Adrenal gland (tissue), 12 donors: ENCODE data around the gene TMEM201. TPM values are rescaled to one million over a fixed set of nuclear protein-coding genes. Genes with fewer than 3 reads are reported as not detected.

ENCODE experiments used
- DNase-seq, 7 donors: peaks; one replicate each; pipeline ENCODE4 v3.0.0-alpha.2; 2019 to 2020
- H3K27ac ChIP-seq, 5 donors: fragments of 200-600 bp; sonication (generic) in 4 of 5; 1 replicate in 3 of 5; 2 replicates in 2 of 5; pipeline versions ENCODE4 v1.5.1 to v1.8.0; 2016 to 2020; ENCODE audit warnings: mild to moderate bottlenecking in 1 of 5
- H3K27me3 ChIP-seq: fragments of 200-600 bp; 2 replicates; pipeline ENCODE4 v1.8.0; 2021
- H3K36me3 ChIP-seq, 2 donors: fragments of 200-600 bp; replicated peaks in 1 of 2; 1 replicate in 1 of 2; 2 replicates in 1 of 2; pipeline versions ENCODE4 v1.5.1 to v1.8.0; 2018 to 2022
- H3K4me1 ChIP-seq, 2 donors: fragments of 200-600 bp; replicated peaks in 1 of 2; 1 replicate in 1 of 2; 2 replicates in 1 of 2; pipeline versions ENCODE4 v1.5.1 to v1.8.0; 2018 to 2021
- H3K4me3 ChIP-seq, 4 donors: fragments of 200-600 bp; sonication (generic) in 3 of 4; one replicate each; pipeline ENCODE4 v1.5.1; 2016 to 2018
- H3K9me3 ChIP-seq, 3 donors: fragments of 200-600 bp; sonication (generic) in 1 of 3; replicated peaks in 1 of 3; 1 replicate in 2 of 3; 2 replicates in 1 of 3; pipeline versions ENCODE4 v1.5.1 to v1.8.0; 2016 to 2021
- CTCF ChIP-seq, 6 experiments: fragments of 450-650 bp in 4 of 6; fragments of 200-600 bp in 2 of 6; sonication (generic) in 1 of 6; IDR thresholded peaks; 1 replicate in 5 of 6; 2 replicates in 1 of 6; pipeline versions ENCODE4 v1.5.1 to v1.8.0; 2016 to 2021; ENCODE audit warnings: antibody characterized with exemption in 6 of 6, mild to moderate bottlenecking in 2 of 6, moderate library complexity in 1 of 6
- POLR2A ChIP-seq, 2 donors: fragments of 450-650 bp; IDR thresholded peaks; one replicate each; pipeline ENCODE4 v1.6.1; 2017; ENCODE audit warnings: antibody characterized with exemption in 2 of 2, mild to moderate bottlenecking in 2 of 2, moderate library complexity in 1 of 2
- WGBS, 4 donors: extraction: QIAGEN DNeasy Blood & Tissue Kit in 2 of 4; methylation state at CpG; one replicate each; pipeline versions ENCODE4 v1.1.5 to v1.1.7; 2013 to 2017; 5-methylcytosine and 5-hydroxymethylcytosine counted together
- intact Hi-C, 2 donors: fragments of 100-400 bp; cut with DNase I; formaldehyde crosslinking; loops; one replicate each; pipeline versions ENCODE4 v1.14.1 to v1.15.0; 2022 to 2023
- polyA plus RNA-seq, 3 donors: library from polyadenylated mRNA; stranded (reverse); fragments of 200-250 nt in 2 of 3; fragments of 350-450 nt in 1 of 3; fragmentation: Illumina TruSeq in 1 of 3; extraction: RNeasy Lipid Tissue Mini Kit (QIAGEN cat#74804) in 1 of 3; gene quantifications; one replicate each; pipeline ENCODE4 v1.2.3, GENCODE V29; 2013 to 2014
- total RNA-seq, 9 donors: library from RNA; depleted of rRNA in 4 of 9; stranded (reverse); fragments of >200 nt in 4 of 9; fragments of 120-200 nt in 1 of 9; fragmentation: NEBNext Ultra II Directional in 1 of 9; extraction: Animal tissue kit (Norgen Biotek cat#: 25700) in 1 of 9; gene quantifications; one replicate each; pipeline versions ENCODE4 v1.1.0 to v1.2.4, GENCODE V29; 2013 to 2023
- donor health status: healthy with polysubstance abuse.
- donor health status: Bipolar disorder and iron deficiency.
- donor health status: DM: yes; HTN: yes; CAD: no.
- donor health status: DM: no; HTN: no; CAD: no.
- donor health status: DM: no; HTN: no; CAD: no.
- donor health status: DM: yes; HTN: yes; CAD: no.

Gene TMEM201
- total and polyA plus RNA-seq, 12 donors, result 2.1 to 12.6 (median 9.5) TPM

- H3K9me3 ChIP-seq, result no peaks in the 10 kb centered on the region
- no peak overlapping the region for H3K4me3 ChIP-seq
- peaks cover 20 to 28% of the 10 kb centered on the region in 2 donors for H3K4me1 ChIP-seq
- peak overlapping the region in 3 of 5 donors; percentile 5 to 76 (median 67) for H3K27ac ChIP-seq
- TF ChIP-seq CTCF (IDR thresholded peaks at IDR 0.05), result no peak
- peak in 1 of 2 donors; percentile 11 for TF ChIP-seq POLR2A (IDR thresholded peaks at IDR 0.05)
- no peaks in the 10 kb centered on the region for H3K27me3 ChIP-seq
- intact Hi-C loops, result no loop called here
- DNase-seq, result no peak
- no peaks in the 10 kb centered on the region for H3K36me3 ChIP-seq
- WGBS, 4 donors, result 17 to 55% (median 54%) methylated on average over 1 to 9 of the region's 9 CpGs
Measured at GRCh38 chr1:9593147-9593491, 4.4 kb downstream of the TMEM201 start.

- no peak for TF ChIP-seq POLR2A (IDR thresholded peaks at IDR 0.05)
- peak in 1 of 6 experiments; percentile 30 for TF ChIP-seq CTCF (IDR thresholded peaks at IDR 0.05)
- Histone ChIP-seq H3K4me3 (peak overlapping the region in 1 of 4 donors; percentile 19), H3K4me1 (peaks cover 20 to 25% of the 10 kb centered on the region in 2 donors), H3K9me3 (no peaks in the 10 kb centered on the region), H3K27ac (peak overlapping the region in 3 of 5 donors; percentile 5 to 76 (median 67)), H3K27me3 (no peaks in the 10 kb centered on the region), H3K36me3 (no peaks in the 10 kb centered on the region)
- DNase-seq, result peak; percentile 82 to 97 (median 92)
- 40 to 65% (median 51%) methylated on average over 7 to 25 of the region's 25 CpGs for WGBS, 4 donors
- intact Hi-C loops, result no loop called here
Measured at GRCh38 chr1:9593492-9594465, 5.1 kb downstream of the TMEM201 start.

GRCh38 chr1:9594471-9595155 is 5.9 kb downstream of the TMEM201 start:
- H3K4me1 ChIP-seq, result peaks cover 18 to 22% of the 10 kb centered on the region in 2 donors
- no peaks in the 10 kb centered on the region for H3K36me3 ChIP-seq
- H3K4me3 ChIP-seq, result no peak overlapping the region
- intact Hi-C loops, result no loop called here
- no peak for TF ChIP-seq POLR2A (IDR thresholded peaks at IDR 0.05)
- no peak for TF ChIP-seq CTCF (IDR thresholded peaks at IDR 0.05)
- no peaks in the 10 kb centered on the region for H3K9me3 ChIP-seq
- peak overlapping the region in 1 of 5 donors; percentile 76 for H3K27ac ChIP-seq
- 80 to 98% (median 89%) methylated on average over 4 to 20 of the region's 20 CpGs for WGBS, 4 donors
- DNase-seq, result no peak
- no peaks in the 10 kb centered on the region for H3K27me3 ChIP-seq
